WTC11 (cell line): ENCODE measurements around the gene B9D2. TPM values are rescaled to one million over a fixed set of nuclear protein-coding genes. Genes with fewer than 3 reads are reported as not detected.

ENCODE experiments used
- ATF1 ChIP-seq: sonication (generic); formaldehyde crosslinking; IDR thresholded peaks from 2 replicates; pipeline ENCODE4 v1.8.1; 2023; ENCODE audit warnings: mild to moderate bottlenecking, moderate library complexity, missing genetic modification reagents
- CBFB ChIP-seq: sonication (generic); formaldehyde crosslinking; IDR thresholded peaks from 2 replicates; pipeline ENCODE4 v1.8.1; 2022; ENCODE audit warnings: mild to moderate bottlenecking, low read depth, missing genetic modification reagents
- ESRRA ChIP-seq: sonication (generic); formaldehyde crosslinking; IDR thresholded peaks from 2 replicates; pipeline ENCODE4 v1.8.1; 2022; ENCODE audit warnings: mild to moderate bottlenecking, missing genetic modification reagents, borderline replicate concordance
- FOXJ3 ChIP-seq: sonication (generic); formaldehyde crosslinking; IDR thresholded peaks from 2 replicates; pipeline ENCODE4 v1.9.0; 2021; ENCODE audit warnings: missing genetic modification reagents, mild to moderate bottlenecking, borderline replicate concordance
- GABPB1 ChIP-seq: sonication (generic); formaldehyde crosslinking; IDR thresholded peaks from 2 replicates; pipeline ENCODE4 v1.8.1; 2023; ENCODE audit warnings: mild to moderate bottlenecking, missing genetic modification reagents
- JUN ChIP-seq: sonication (generic); formaldehyde crosslinking; IDR thresholded peaks from 2 replicates; pipeline ENCODE4 v1.8.0; 2023; ENCODE audit warnings: mild to moderate bottlenecking, missing genetic modification reagents
- KAT7 ChIP-seq: sonication (generic); formaldehyde crosslinking; IDR thresholded peaks from 2 replicates; pipeline ENCODE4 v1.8.1; 2023; ENCODE audit warnings: missing genetic modification reagents, mild to moderate bottlenecking, borderline replicate concordance
- MYBL2 ChIP-seq: sonication (generic); formaldehyde crosslinking; IDR thresholded peaks from 2 replicates; pipeline ENCODE4 v1.8.1; 2023; ENCODE audit warnings: mild to moderate bottlenecking, moderate library complexity, missing genetic modification reagents
- NFATC4 ChIP-seq: fragments of 250-450 bp; sonication (Bioruptor Pico); IDR thresholded peaks from 2 replicates; pipeline ENCODE4 v1.9.0; 2021; ENCODE audit warnings: mild to moderate bottlenecking
- OVOL2 ChIP-seq: fragments of 250-450 bp; sonication (Bioruptor Pico); IDR thresholded peaks from 2 replicates; pipeline ENCODE4 v1.9.0; 2021; ENCODE audit warnings: mild to moderate bottlenecking, borderline replicate concordance
- PRRX2 ChIP-seq: fragments of 250-450 bp; sonication (Bioruptor Pico); IDR thresholded peaks from 2 replicates; pipeline ENCODE4 v1.8.0; 2021; ENCODE audit warnings: mild to moderate bottlenecking
- ZBTB21 ChIP-seq: sonication (generic); formaldehyde crosslinking; IDR thresholded peaks from 2 replicates; pipeline ENCODE4 v1.8.1; 2023; ENCODE audit warnings: mild to moderate bottlenecking, missing genetic modification reagents, borderline replicate concordance
- ZNF219 ChIP-seq: sonication (generic); formaldehyde crosslinking; IDR thresholded peaks from 2 replicates; pipeline ENCODE4 v1.8.0; 2023; ENCODE audit warnings: missing genetic modification reagents, mild to moderate bottlenecking, borderline replicate concordance
- ZNF232 ChIP-seq: sonication (generic); formaldehyde crosslinking; IDR thresholded peaks from 2 replicates; pipeline ENCODE4 v1.8.0; 2022; ENCODE audit warnings: mild to moderate bottlenecking, missing genetic modification reagents
- ZNF263 ChIP-seq: sonication (generic); formaldehyde crosslinking; IDR thresholded peaks from 2 replicates; pipeline ENCODE4 v1.8.1; 2022; ENCODE audit warnings: low read depth, mild to moderate bottlenecking, moderate library complexity, missing genetic modification reagents
- ZNF396 ChIP-seq: fragments of 250-450 bp; sonication (Bioruptor Pico); IDR thresholded peaks from 2 replicates; pipeline ENCODE4 v1.8.0; 2021; ENCODE audit warnings: mild to moderate bottlenecking, moderate library complexity, borderline replicate concordance
- ZNF671 ChIP-seq: fragments of 250-450 bp; sonication (Bioruptor Pico); IDR thresholded peaks from 2 replicates; pipeline ENCODE4 v1.8.0; 2021; ENCODE audit warnings: mild to moderate bottlenecking
- total RNA-seq: library from RNA; stranded (reverse); gene quantifications from 3 replicates; pipeline ENCODE4 v1.2.3, GENCODE V29; 2021
- TF ChIP-seq, protein P1 (sequence below): sonication (generic); formaldehyde crosslinking; IDR thresholded peaks from 2 replicates; pipeline ENCODE4 v1.8.1; 2023; ENCODE audit warnings: mild to moderate bottlenecking, missing genetic modification reagents, moderate library complexity
- TF ChIP-seq, protein P2 (sequence below): sonication (generic); formaldehyde crosslinking; IDR thresholded peaks from 2 replicates; pipeline ENCODE4 v1.8.1; 2023; ENCODE audit warnings: mild to moderate bottlenecking, missing genetic modification reagents, borderline replicate concordance
- TF ChIP-seq, protein P3 (sequence below): fragments of 200-600 bp; IDR thresholded peaks from 2 replicates; pipeline ENCODE4 v1.8.0; 2022; ENCODE audit warnings: antibody characterized with exemption
- TF ChIP-seq, protein P4 (sequence below): sonication (generic); formaldehyde crosslinking; IDR thresholded peaks from 2 replicates; pipeline ENCODE4 v1.8.1; 2022; ENCODE audit warnings: low read depth, missing genetic modification reagents, borderline replicate concordance
- TF ChIP-seq, protein P5 (sequence below): sonication (generic); formaldehyde crosslinking; IDR thresholded peaks from 2 replicates; pipeline ENCODE4 v1.8.1; 2022; ENCODE audit warnings: mild to moderate bottlenecking, moderate library complexity, missing genetic modification reagents
- TF ChIP-seq, protein P6 (sequence below): fragments of 250-450 bp; sonication (Bioruptor Pico); IDR thresholded peaks from 2 replicates; pipeline ENCODE4 v1.8.0; 2021; ENCODE audit warnings: mild to moderate bottlenecking
- TF ChIP-seq, protein P7 (sequence below): sonication (generic); formaldehyde crosslinking; conservative IDR thresholded peaks from 2 replicates; pipeline ENCODE4 v1.8.1; 2023; ENCODE audit warnings: mild to moderate bottlenecking, low read depth, missing genetic modification reagents, moderate library complexity
- TF ChIP-seq, protein P8 (sequence below): sonication (generic); formaldehyde crosslinking; IDR thresholded peaks from 2 replicates; pipeline ENCODE4 v1.8.0; 2022; ENCODE audit warnings: mild to moderate bottlenecking, missing genetic modification reagents

The B9D2 gene
- total RNA-seq, 1 experiment from 2014 or later: 4.7 TPM

DNA sequence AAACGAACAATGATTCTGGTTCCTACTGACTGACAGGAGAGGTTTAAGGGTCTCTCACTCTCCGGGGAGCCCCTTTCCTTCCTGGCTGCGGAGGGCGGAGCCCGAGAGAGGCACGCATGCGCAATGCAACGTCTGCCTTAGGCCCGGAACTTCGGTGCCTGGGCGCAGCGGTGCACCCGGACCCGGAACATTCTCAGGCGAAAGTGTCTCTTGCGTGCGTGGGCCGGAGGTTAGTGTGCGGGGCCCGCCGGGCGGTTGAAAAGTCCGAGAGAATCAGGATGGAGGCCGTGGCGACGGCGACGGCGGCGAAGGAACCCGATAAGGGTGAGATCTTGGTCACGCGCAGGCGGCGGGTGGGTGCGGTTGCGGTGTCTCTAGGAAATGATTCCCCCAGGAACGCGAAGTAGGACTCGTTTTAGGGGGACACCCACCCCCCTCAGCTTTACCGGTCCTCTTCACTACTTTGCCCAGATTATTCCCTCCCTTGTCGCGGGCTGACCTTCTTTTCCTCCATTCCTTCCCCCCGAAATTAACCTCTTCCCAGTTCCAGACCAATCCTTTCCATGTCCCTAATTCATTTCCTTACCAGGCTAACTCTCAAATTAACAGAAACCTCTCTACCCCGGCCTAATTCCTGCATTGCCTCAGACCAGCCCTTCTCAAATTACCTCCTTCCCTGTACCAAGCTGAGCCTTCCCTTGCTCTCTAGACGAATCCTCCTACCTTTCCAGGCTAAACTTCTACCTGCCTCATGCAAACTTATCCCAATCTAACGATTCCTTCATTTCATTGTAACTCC is 53.7 kb downstream of the B9D2 start, which contains the start of gene CCDC97 (continued):
- no peak for TF ChIP-seq JUN (CRISPR knock-in tag)
- TF ChIP-seq, protein P1, sequence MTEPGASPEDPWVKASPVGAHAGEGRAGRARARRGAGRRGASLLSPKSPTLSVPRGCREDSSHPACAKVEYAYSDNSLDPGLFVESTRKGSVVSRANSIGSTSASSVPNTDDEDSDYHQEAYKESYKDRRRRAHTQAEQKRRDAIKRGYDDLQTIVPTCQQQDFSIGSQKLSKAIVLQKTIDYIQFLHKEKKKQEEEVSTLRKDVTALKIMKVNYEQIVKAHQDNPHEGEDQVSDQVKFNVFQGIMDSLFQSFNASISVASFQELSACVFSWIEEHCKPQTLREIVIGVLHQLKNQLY: no peak
- TF ChIP-seq, protein P2, sequence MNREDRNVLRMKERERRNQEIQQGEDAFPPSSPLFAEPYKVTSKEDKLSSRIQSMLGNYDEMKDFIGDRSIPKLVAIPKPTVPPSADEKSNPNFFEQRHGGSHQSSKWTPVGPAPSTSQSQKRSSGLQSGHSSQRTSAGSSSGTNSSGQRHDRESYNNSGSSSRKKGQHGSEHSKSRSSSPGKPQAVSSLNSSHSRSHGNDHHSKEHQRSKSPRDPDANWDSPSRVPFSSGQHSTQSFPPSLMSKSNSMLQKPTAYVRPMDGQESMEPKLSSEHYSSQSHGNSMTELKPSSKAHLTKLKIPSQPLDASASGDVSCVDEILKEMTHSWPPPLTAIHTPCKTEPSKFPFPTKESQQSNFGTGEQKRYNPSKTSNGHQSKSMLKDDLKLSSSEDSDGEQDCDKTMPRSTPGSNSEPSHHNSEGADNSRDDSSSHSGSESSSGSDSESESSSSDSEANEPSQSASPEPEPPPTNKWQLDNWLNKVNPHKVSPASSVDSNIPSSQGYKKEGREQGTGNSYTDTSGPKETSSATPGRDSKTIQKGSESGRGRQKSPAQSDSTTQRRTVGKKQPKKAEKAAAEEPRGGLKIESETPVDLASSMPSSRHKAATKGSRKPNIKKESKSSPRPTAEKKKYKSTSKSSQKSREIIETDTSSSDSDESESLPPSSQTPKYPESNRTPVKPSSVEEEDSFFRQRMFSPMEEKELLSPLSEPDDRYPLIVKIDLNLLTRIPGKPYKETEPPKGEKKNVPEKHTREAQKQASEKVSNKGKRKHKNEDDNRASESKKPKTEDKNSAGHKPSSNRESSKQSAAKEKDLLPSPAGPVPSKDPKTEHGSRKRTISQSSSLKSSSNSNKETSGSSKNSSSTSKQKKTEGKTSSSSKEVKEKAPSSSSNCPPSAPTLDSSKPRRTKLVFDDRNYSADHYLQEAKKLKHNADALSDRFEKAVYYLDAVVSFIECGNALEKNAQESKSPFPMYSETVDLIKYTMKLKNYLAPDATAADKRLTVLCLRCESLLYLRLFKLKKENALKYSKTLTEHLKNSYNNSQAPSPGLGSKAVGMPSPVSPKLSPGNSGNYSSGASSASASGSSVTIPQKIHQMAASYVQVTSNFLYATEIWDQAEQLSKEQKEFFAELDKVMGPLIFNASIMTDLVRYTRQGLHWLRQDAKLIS (CRISPR knock-in tag): no peak
- no peak; the same call in 1 of the 2 replicates for TF ChIP-seq ZNF219
- no peak for TF ChIP-seq FOXJ3 (CRISPR knock-in tag)
- TF ChIP-seq, protein P3, sequence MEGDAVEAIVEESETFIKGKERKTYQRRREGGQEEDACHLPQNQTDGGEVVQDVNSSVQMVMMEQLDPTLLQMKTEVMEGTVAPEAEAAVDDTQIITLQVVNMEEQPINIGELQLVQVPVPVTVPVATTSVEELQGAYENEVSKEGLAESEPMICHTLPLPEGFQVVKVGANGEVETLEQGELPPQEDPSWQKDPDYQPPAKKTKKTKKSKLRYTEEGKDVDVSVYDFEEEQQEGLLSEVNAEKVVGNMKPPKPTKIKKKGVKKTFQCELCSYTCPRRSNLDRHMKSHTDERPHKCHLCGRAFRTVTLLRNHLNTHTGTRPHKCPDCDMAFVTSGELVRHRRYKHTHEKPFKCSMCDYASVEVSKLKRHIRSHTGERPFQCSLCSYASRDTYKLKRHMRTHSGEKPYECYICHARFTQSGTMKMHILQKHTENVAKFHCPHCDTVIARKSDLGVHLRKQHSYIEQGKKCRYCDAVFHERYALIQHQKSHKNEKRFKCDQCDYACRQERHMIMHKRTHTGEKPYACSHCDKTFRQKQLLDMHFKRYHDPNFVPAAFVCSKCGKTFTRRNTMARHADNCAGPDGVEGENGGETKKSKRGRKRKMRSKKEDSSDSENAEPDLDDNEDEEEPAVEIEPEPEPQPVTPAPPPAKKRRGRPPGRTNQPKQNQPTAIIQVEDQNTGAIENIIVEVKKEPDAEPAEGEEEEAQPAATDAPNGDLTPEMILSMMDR: no peak
- no peak for TF ChIP-seq OVOL2 (CRISPR knock-in tag)
- peak; percentile 66; the same call in 1 of the 2 replicates for TF ChIP-seq NFATC4 (CRISPR knock-in tag)
- no peak for TF ChIP-seq KAT7 (CRISPR knock-in tag)
- TF ChIP-seq GABPB1 (CRISPR knock-in tag): peak; percentile 83
- no peak for TF ChIP-seq ESRRA (CRISPR knock-in tag)
- TF ChIP-seq PRRX2 (CRISPR knock-in tag): peak; percentile 44; the same call in 1 of the 2 replicates
- no peak for TF ChIP-seq ZNF263 (CRISPR knock-in tag)
- TF ChIP-seq, protein P4, sequence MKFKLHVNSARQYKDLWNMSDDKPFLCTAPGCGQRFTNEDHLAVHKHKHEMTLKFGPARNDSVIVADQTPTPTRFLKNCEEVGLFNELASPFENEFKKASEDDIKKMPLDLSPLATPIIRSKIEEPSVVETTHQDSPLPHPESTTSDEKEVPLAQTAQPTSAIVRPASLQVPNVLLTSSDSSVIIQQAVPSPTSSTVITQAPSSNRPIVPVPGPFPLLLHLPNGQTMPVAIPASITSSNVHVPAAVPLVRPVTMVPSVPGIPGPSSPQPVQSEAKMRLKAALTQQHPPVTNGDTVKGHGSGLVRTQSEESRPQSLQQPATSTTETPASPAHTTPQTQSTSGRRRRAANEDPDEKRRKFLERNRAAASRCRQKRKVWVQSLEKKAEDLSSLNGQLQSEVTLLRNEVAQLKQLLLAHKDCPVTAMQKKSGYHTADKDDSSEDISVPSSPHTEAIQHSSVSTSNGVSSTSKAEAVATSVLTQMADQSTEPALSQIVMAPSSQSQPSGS: no peak
- TF ChIP-seq, protein P5, sequence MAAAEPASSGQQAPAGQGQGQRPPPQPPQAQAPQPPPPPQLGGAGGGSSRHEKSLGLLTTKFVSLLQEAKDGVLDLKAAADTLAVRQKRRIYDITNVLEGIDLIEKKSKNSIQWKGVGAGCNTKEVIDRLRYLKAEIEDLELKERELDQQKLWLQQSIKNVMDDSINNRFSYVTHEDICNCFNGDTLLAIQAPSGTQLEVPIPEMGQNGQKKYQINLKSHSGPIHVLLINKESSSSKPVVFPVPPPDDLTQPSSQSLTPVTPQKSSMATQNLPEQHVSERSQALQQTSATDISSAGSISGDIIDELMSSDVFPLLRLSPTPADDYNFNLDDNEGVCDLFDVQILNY (CRISPR knock-in tag): no peak
- TF ChIP-seq, protein P6, sequence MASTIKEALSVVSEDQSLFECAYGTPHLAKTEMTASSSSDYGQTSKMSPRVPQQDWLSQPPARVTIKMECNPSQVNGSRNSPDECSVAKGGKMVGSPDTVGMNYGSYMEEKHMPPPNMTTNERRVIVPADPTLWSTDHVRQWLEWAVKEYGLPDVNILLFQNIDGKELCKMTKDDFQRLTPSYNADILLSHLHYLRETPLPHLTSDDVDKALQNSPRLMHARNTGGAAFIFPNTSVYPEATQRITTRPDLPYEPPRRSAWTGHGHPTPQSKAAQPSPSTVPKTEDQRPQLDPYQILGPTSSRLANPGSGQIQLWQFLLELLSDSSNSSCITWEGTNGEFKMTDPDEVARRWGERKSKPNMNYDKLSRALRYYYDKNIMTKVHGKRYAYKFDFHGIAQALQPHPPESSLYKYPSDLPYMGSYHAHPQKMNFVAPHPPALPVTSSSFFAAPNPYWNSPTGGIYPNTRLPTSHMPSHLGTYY (CRISPR knock-in tag): peak; percentile 84; the same call in 1 of the 2 replicates
- no peak for TF ChIP-seq ZBTB21 (CRISPR knock-in tag)
- TF ChIP-seq, protein P7, sequence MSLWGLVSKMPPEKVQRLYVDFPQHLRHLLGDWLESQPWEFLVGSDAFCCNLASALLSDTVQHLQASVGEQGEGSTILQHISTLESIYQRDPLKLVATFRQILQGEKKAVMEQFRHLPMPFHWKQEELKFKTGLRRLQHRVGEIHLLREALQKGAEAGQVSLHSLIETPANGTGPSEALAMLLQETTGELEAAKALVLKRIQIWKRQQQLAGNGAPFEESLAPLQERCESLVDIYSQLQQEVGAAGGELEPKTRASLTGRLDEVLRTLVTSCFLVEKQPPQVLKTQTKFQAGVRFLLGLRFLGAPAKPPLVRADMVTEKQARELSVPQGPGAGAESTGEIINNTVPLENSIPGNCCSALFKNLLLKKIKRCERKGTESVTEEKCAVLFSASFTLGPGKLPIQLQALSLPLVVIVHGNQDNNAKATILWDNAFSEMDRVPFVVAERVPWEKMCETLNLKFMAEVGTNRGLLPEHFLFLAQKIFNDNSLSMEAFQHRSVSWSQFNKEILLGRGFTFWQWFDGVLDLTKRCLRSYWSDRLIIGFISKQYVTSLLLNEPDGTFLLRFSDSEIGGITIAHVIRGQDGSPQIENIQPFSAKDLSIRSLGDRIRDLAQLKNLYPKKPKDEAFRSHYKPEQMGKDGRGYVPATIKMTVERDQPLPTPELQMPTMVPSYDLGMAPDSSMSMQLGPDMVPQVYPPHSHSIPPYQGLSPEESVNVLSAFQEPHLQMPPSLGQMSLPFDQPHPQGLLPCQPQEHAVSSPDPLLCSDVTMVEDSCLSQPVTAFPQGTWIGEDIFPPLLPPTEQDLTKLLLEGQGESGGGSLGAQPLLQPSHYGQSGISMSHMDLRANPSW (CRISPR knock-in tag): no peak
- TF ChIP-seq MYBL2 (CRISPR knock-in tag): peak; percentile 87; the same call in 1 of the 2 replicates
- TF ChIP-seq ATF1 (CRISPR knock-in tag): no peak
- TF ChIP-seq, protein P8, sequence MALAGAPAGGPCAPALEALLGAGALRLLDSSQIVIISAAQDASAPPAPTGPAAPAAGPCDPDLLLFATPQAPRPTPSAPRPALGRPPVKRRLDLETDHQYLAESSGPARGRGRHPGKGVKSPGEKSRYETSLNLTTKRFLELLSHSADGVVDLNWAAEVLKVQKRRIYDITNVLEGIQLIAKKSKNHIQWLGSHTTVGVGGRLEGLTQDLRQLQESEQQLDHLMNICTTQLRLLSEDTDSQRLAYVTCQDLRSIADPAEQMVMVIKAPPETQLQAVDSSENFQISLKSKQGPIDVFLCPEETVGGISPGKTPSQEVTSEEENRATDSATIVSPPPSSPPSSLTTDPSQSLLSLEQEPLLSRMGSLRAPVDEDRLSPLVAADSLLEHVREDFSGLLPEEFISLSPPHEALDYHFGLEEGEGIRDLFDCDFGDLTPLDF: no peak
- TF ChIP-seq ZNF396: no peak
- no peak for TF ChIP-seq CBFB (CRISPR knock-in tag)
- no peak for TF ChIP-seq ZNF232
- TF ChIP-seq ZNF671 (CRISPR knock-in tag): peak; percentile 83
